ENCODE measurements around the gene PLEKHG7. TPM values are rescaled to one million over a fixed set of nuclear protein-coding genes. Genes with fewer than 3 reads are reported as not detected.
"Not testable (repeated sequence)": the region's sequence is repeated elsewhere in the genome, so short reads cannot be mapped to it uniquely, and the experiment has no call there.

The PLEKHG7 gene
- total RNA-seq: 5.3 TPM

DNA sequence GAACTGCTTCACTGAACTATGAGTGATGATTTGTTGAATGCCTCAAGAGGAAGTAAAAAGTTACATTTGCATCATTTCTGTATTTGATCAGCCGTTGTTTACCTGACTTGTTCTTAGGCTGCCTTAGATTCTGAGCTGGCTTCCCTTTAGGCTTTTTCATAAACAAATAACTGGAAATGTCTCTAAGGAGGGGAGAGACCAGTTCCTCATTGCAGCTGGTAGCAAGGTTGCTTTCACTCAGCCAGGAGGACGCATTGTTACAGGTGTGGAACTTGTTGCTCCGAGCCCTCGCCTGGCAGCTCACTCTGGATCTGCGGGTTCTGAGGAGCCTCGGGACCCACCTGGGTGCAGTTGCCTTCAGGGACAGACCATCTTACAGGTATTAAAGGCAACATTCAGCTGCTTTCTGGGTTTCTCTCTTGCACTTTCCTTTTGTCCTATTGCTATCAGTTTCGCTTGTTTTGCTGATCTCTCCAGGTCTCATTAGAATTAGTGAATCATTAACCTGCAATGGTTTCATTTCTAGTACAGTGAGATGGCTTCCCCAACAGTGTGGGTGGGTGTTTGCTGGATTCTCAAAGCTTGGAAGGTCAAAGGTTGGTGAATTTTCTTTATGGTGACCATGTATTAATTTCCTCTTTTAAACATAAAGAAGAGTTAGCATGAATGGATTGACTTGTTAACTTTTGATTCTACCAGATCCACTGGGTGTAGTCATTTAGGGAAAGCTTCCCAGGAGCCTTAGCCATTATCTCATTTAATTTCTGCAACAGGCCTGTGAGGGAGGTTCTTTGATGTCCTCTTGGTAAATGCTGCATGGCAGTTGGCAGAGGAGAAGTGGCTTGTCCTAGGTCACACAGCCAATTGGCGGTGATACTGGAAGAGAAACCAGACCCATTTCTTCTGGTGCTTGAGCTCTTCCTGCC, at the start of gene PLEKHG7:
TSS of gene PLEKHG7 (plus strand) at position 236 of the 926 bp plus-strand sequence. CDS start 3,643 bp downstream, outside the sequence.
- DNase-seq (ENCODE audit: low spot score): no peak
- intact Hi-C loops (cut with DNase I): no loop called here
- no peak for ATAC-seq

DNA sequence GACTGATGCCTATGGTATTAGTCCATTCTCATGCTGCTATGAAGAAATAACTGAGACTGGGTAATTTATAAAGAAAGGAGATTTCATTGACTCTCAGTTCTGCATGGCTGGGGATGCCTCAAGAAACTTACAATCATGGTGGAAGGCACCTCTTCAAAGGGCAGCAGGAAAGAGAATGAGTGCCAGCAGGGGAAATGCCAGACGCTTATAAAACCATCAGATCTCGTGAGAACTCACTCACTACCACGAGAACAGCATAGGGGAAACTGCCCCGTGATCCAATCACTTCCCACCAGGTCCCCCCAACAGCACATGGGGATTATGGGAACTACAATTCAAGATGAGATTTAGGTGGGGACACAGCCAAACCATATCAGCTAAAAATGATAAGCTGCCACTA, 48.5 kb upstream of the PLEKHG7 start:
- intact Hi-C loops (cut with DNase I): loop anchor here (10.0 kb wide), 1 partner anchor 1279 kb away; no protein-coding TSS in a partner anchor
- ATAC-seq; DNase-seq (ENCODE audit: low spot score): not testable (repeated sequence)

- DNase-seq (ENCODE audit: low spot score) (peak; percentile 64), ATAC-seq (peak; percentile 96)
- intact Hi-C loops (cut with DNase I): loop anchor here (10.0 kb wide), 1 partner anchor 1280 kb away; no protein-coding TSS in a partner anchor
These were observed 47.9 kb upstream of the PLEKHG7 start for GRCh38 chr12:92654929-92655328.

GRCh38 chr12:92656911-92657310, 45.9 kb upstream of the PLEKHG7 start:
- DNase-seq (ENCODE audit: low spot score) (no peak), ATAC-seq (no peak)
- intact Hi-C loops (cut with DNase I): loop anchor here (10.0 kb wide), 1 partner anchor 1282 kb away; no protein-coding TSS in a partner anchor

GRCh38 chr12:92657770-92658169, 45.0 kb upstream of the PLEKHG7 start:
- intact Hi-C loops (cut with DNase I): loop anchor here (10.0 kb wide), 1 partner anchor 1283 kb away; no protein-coding TSS in a partner anchor
- no peak for DNase-seq (ENCODE audit: low spot score)
- no peak for ATAC-seq

DNA sequence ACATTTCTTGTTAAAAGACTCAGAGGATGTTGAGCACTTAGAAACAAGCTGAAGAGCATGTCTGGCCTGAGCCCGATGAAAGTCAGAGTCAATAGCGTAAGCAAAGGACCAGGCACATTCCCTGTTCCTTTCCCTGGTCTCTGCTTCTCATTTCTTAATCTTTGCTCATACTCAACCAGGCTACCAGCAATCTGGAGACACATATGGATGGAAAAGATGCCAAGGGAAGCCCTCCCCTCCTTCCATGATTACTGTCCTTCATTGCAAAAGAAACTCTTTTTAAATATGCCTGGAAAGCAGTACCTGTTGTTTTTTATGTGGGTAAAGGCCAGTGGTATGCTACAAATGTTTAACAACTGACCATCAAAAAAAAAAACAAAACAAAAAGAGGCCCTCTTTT, 44.2 kb upstream of the PLEKHG7 start:
- DNase-seq (ENCODE audit: low spot score) (no peak), ATAC-seq (no peak)
- intact Hi-C loops (cut with DNase I): loop anchor here (10.0 kb wide), 1 partner anchor 1284 kb away; no protein-coding TSS in a partner anchor

GRCh38 chr12:92661269-92661668, 41.5 kb upstream of the PLEKHG7 start:
- ATAC-seq (no peak), DNase-seq (ENCODE audit: low spot score) (no peak)
- intact Hi-C loops (cut with DNase I): no loop called here

DNA sequence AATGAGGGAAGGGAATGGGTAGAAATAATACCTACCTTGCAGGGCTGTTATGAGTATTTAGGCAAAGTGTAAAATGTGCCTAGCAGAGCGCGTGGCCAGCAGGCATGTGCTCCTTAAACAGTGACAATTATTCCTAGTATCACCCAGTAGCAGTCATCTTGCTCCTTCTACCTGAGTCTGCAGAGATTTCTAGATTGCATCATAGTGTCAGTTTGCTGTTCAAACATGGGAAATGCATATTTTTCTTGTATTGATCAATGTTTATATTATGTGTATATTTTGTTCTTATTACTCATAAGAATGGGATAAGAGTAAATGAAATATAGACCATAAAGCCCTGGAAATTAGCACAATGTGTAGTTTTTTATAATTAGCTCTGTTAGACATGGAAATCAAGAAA, 37.3 kb upstream of the PLEKHG7 start:
- DNase-seq (ENCODE audit: low spot score) (no peak), ATAC-seq (no peak)
- intact Hi-C loops (cut with DNase I): no loop called here

- DNase-seq (ENCODE audit: low spot score) (no peak), ATAC-seq (peak; percentile 62)
- intact Hi-C loops (cut with DNase I): no loop called here
These were observed 34.0 kb upstream of the PLEKHG7 start for GRCh38 chr12:92668739-92669138.

- ATAC-seq; intact Hi-C loops (cut with DNase I); DNase-seq (ENCODE audit: low spot score): not testable (repeated sequence)
These were observed 31.3 kb upstream of the PLEKHG7 start for GRCh38 chr12:92671524-92671923.

- DNase-seq (ENCODE audit: low spot score): no peak
- intact Hi-C loops (cut with DNase I): no loop called here
- ATAC-seq: no peak
These were observed 29.0 kb upstream of the PLEKHG7 start for GRCh38 chr12:92673756-92674155.

GRCh38 chr12:92674500-92674899, 28.3 kb upstream of the PLEKHG7 start:
- intact Hi-C loops (cut with DNase I): no loop called here
- ATAC-seq (no peak), DNase-seq (ENCODE audit: low spot score) (no peak)

DNA sequence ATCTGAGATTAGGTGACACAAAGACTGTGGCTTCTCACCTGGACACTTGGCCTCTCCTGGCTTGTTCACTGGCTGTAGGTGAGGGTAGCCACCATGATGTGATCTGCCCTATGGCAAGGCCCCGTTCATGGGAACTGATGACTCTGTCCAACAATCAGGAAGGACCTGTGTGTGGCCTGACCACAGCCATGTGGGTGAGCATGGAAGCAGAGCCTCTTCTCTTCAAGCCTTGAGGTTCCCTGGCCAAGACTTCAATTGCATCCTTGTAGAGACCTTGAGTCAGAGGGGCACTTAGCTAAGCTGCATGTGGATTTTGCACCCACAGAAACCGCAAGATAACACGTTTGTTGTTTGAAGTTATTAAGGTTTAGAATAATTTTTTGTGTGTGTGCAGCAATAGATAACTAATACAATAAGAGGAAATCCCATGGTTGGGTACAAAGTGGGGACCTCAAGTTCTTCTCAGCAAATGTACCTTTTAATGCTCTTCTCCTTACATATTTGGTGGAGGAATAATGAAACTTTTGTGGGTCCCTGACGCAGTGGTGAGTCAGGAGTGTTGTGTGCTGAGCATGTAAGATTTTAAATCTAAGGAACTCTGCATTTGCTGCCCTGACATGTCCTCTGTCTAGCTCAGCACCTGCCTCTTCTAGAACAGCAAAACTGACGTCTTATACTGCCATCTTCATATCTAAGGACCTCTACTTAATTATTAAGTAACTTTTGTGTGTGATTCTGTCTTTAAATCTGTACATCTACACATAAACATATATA, 27.5 kb upstream of the PLEKHG7 start:
- intact Hi-C loops (cut with DNase I): no loop called here
- ATAC-seq (no peak), DNase-seq (ENCODE audit: low spot score) (no peak)

DNA sequence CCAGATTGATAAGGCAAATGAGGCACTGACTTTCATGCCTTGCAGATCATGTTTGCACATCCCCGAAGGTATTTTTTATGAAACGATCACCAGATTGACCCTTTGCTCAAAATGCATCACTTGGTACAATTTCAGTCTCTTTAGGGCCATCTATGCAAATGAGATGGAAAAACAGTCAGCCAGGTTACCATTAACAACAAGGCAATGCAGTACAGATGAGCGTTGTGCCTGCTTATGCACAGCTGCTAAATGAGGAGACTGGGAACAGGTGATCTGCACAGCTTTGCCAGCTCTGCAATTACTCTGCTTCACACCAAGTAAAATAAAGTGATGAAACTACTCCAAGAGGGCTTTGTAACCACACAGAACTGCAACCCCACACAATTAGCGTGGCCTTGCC, 26.1 kb upstream of the PLEKHG7 start:
- ATAC-seq (no peak), DNase-seq (ENCODE audit: low spot score) (no peak)
- intact Hi-C loops (cut with DNase I): no loop called here

- ATAC-seq (no peak), DNase-seq (ENCODE audit: low spot score) (no peak)
- intact Hi-C loops (cut with DNase I): no loop called here
These were observed 12.2 kb upstream of the PLEKHG7 start for GRCh38 chr12:92690601-92691000.

DNA sequence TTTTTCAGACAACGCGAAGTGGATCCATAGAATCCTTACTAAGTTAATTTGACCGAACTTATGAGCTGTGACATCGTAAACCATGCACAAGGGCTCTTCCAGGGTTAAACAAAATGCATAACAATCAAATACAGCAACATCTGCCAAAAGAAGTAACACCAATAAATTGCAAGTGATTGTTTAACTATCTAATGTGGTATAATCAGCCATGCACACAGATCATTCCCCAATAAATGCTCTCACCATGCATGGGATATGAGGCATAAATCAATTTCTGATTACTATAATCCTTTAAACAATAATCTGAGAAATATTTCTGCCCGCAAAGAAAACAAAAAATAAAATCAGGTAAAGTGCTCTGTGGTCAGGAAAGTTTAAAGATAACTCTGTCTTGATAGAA, 7.7 kb upstream of the PLEKHG7 start:
- DNase-seq (ENCODE audit: low spot score) (no peak), ATAC-seq (no peak)
- intact Hi-C loops (cut with DNase I): no loop called here

DNA sequence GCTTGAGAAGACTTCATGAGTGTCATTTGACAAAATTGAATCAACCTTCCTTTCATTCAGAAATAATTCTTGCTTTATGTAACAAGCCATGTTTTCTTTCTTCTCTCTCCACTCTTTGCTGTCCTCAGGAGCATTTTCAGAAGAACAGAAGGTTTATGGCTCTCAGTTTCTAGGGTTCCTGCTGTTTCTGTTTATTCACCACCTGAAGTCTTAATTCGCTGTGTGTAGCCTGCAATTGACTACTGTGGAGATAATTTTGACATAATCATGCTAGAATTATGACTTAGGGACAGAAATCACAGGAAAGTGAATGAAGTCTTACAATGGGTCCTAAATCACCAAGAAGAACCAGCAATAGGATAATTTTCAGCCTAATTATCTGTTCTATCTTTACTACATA, 7.2 kb upstream of the PLEKHG7 start:
- intact Hi-C loops (cut with DNase I): no loop called here
- no peak for DNase-seq (ENCODE audit: low spot score)
- ATAC-seq: no peak

GRCh38 chr12:92696216-92696615, 6.6 kb upstream of the PLEKHG7 start:
- no peak for DNase-seq (ENCODE audit: low spot score)
- intact Hi-C loops (cut with DNase I): no loop called here
- peak; percentile 73 for ATAC-seq

- DNase-seq (ENCODE audit: low spot score) (no peak), ATAC-seq (no peak)
- intact Hi-C loops (cut with DNase I): no loop called here
These were observed 4.3 kb upstream of the PLEKHG7 start for GRCh38 chr12:92698474-92698873.

DNA sequence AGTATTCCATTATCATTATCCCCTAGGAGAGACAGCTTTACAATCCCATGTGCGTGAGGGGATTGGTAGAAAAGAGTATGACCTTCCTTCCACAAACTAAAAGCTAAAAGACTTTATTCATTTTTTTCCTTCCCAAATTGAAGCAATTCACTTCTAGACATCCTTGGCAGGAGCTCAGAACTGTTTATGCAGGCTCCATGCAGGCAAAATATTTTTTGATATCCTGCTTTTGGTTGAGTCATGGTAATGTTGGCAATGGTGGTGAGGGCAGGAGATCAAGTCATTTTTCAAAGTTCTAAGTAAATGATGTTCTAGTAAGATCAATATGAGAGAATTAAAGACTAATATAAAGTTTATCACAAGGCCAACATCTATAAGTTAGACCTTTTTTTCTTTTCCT, 1.3 kb upstream of the PLEKHG7 start:
- DNase-seq (ENCODE audit: low spot score) (no peak), ATAC-seq (no peak)
- intact Hi-C loops (cut with DNase I): no loop called here

All from sciatic nerve (tissue), 2 donors.